Endothelial cell of umbilical vein (primary cell): ENCODE data around the gene PRSS3.

ENCODE experiments used
- EZH2 ChIP-seq: IDR thresholded peaks from 2 replicates; pipeline ENCODE4 v1.6.1; 2012; ENCODE audit warnings: borderline replicate concordance, low read depth, mild to moderate bottlenecking, moderate library complexity, low read length, inconsistent platforms; ENCODE audit not compliant: severe bottlenecking
- JUN ChIP-seq: IDR thresholded peaks from 2 replicates; pipeline ENCODE4 v1.6.1; 2011; ENCODE audit warnings: borderline replicate concordance, low read depth; ENCODE audit not compliant: insufficient read length, insufficient read depth
- MYC ChIP-seq: IDR thresholded peaks from one replicate; pipeline ENCODE4 v1.6.1; 2011; ENCODE audit warnings: mild to moderate bottlenecking, low read depth, low read length
- POLR2A ChIP-seq: IDR thresholded peaks from 2 replicates; pipeline ENCODE4 v1.6.1; 2012; ENCODE audit warnings: low read depth, mild to moderate bottlenecking, control low read depth, low read length
- POLR2AphosphoS5 ChIP-seq: IDR thresholded peaks from 2 replicates; pipeline ENCODE4 v1.6.1; 2012; ENCODE audit warnings: low read depth, mild to moderate bottlenecking, control low read depth, low read length, moderate library complexity; ENCODE audit not compliant: insufficient read depth
- TF ChIP-seq, protein P1 (sequence below), 2 donors: IDR thresholded peaks; 1 replicate in 1 of 2; 2 replicates in 1 of 2; pipeline ENCODE4 v1.5.1; 2011; ENCODE audit warnings: low read length in 2 of 2, mild to moderate bottlenecking in 2 of 2, moderate library complexity in 2 of 2, control low read depth in 1 of 2, inconsistent platforms in 1 of 2, low read depth in 1 of 2; ENCODE audit not compliant: insufficient read depth in 1 of 2; ENCODE audit errors: extremely low read depth in 1 of 2

DNA sequence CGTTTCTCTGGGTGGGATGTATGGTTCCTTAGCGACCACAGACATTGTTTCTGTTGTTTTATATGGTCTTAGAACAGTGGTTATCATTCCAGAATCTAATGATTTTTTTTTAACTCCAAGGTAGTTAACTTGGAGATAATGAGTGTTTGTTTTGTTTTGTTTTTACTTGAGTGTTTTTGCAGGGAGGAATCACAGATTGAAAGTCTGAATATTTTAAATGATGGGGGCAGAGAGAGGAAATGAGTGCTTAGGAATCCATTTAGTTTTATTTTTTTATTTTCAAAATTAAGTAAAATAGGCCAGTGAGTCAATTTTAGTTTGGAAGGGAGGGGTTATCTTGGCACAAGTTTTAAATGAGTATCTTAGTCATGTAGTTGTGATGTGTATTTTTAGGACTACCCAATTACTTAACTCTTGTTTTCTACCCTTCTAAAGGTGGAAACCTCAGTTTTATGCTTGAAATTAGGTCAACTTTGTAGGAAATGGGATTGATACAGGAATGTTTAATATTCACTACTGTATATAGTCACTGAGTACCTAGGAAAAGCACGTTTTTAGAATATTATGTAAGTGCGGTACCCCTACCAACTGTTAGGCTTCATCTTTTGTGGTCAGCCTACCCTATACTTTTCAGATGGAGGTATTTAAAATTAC, 23.6 kb downstream of the PRSS3 start:
- TF ChIP-seq EZH2: no peak
- TF ChIP-seq, protein P1, sequence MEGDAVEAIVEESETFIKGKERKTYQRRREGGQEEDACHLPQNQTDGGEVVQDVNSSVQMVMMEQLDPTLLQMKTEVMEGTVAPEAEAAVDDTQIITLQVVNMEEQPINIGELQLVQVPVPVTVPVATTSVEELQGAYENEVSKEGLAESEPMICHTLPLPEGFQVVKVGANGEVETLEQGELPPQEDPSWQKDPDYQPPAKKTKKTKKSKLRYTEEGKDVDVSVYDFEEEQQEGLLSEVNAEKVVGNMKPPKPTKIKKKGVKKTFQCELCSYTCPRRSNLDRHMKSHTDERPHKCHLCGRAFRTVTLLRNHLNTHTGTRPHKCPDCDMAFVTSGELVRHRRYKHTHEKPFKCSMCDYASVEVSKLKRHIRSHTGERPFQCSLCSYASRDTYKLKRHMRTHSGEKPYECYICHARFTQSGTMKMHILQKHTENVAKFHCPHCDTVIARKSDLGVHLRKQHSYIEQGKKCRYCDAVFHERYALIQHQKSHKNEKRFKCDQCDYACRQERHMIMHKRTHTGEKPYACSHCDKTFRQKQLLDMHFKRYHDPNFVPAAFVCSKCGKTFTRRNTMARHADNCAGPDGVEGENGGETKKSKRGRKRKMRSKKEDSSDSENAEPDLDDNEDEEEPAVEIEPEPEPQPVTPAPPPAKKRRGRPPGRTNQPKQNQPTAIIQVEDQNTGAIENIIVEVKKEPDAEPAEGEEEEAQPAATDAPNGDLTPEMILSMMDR (IDR thresholded peaks at IDR 0.05; ENCODE audit: extremely low read depth in 1 of 2, insufficient read depth in 1 of 2, low read depth in 1 of 2, low read length in 2 of 2): no peak
- TF ChIP-seq POLR2A: no peak
- TF ChIP-seq MYC: no peak
- TF ChIP-seq POLR2AphosphoS5: no peak
- TF ChIP-seq JUN: no peak
